ENCODE data around the gene DNM3. TPM values are rescaled to one million over a fixed set of nuclear protein-coding genes. Genes with fewer than 3 reads are reported as not detected.

Gene DNM3
- polyA plus RNA-seq, 3 donors: 4.1 to 6.3 (median 4.4) TPM

- DNase-seq: no peak
Measured at GRCh38 chr1:172140072-172140471, 298.8 kb downstream of the DNM3 start.

DNA sequence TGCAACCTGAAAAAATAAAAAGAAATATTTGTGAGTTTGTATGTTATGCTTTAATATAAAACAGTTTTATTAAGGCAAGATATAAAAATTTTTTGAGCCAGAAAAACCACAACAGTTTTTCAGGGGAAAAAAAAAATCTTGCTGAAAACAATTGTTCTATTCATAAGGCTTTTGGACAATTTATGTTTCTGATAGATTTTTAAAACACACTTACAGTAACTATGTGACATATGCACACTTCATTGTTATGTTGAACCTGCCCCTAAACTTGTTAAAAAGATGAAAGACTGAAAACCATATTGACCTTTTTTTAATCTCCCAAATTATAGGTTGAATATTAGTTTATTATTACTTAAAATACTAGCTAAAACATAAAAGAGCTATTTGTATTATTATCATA is 299.3 kb downstream of the DNM3 start:
- DNase-seq: no peak

- DNase-seq: no peak
Measured at GRCh38 chr1:172141341-172141881, 300.1 kb downstream of the DNM3 start.

DNA sequence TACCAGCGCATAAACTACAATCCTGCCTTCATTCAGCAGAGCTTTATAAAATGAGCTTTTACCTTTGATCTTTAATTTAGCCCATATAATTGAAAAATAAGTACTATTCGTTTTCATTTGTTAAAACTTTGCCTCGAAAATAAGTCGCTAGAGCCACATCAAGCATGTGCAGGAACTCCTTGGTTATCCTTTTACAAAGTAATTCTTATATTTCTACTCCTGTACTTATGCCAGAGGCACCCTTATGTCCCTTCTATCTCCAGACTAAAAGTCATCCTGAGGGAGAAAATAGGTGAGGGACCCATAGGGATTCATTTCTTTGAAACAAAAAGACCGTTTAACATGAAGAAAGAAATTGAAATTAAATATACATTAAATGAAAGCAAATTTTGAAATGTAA is 301.0 kb downstream of the DNM3 start:
- no peak for DNase-seq

DNA sequence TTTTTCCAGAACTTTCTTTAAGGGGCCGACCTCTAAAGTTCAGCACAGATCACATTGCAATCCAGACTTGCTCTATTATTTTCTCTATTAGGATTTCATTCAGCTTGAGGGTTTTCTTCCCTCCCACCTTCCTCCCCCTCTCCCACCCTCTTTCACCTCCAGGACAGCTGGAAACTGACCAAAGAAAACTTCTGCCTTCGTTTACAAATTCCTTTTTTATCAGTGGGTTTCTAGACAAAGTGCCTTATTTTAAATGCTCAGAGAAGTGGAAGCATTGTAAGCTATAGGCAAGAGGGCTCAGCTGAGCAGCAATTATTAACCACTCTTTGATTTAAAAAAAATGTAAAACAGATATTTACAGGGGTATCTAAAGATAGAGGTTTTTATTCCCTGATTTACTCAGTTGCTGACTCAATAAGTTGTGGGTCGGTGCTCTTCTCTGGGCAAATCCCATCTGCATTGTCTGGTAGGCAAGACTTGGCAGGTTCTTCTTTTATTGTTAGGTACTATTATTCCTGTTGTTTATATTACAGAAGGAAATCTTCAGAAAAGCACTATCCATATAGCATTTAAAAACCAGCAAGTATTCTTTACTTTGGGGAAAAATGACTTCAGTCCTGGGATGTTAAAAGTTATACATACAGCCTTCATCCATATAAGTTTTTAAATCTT is 302.2 kb downstream of the DNM3 start:
- no peak for DNase-seq

DNA sequence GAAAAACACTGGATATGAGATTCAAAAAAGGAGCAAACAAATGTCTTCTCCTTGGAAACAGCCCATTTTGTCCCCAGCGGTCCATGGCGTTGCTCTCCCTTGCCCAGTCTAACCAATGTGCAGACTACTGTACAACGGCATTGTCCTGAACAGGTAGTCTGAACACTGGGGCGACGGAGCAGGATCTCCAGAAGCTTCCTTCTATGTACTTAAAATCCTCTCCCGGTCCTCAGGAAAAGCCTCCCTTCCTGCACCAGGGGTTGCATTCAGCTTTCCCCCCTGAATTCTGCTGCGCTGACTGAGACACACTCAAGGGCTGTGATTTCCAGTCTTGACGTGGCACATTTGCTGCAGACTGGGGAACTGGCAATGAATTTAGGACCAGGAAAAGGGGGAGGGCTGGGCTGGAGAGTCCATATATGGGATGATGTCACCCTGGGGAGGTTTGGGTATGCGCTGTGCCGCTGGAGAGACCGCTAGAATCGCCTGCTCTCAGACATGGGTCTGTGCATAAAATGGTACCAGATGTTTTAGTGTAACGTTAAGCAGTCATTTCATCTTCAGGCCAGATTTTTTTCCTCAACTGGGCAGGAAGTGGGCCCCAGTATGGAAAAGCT is 303.3 kb downstream of the DNM3 start:
- peak; percentile 90 for DNase-seq

GRCh38 chr1:172145231-172145651 is 303.9 kb downstream of the DNM3 start:
- peak; percentile 79 for DNase-seq

DNA sequence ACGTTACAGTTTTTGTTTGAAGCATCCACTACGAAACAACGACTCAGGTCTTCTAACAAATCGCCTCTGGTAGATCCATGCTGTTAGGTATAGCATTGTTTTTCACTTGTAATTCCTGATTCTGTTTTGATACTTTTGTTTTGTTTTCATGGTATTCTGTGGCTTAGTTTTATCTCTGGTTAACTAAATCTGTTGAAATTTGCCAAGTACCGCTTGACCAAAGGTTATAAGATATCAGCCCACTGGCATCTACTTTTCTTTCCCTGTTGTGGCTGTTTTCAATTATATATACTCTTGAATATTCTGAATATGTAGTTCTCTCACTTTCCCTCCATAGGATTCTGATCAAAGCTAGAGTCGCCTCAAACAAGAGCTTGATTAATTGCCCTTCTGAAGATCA is 304.4 kb downstream of the DNM3 start:
- no peak for DNase-seq

DNA sequence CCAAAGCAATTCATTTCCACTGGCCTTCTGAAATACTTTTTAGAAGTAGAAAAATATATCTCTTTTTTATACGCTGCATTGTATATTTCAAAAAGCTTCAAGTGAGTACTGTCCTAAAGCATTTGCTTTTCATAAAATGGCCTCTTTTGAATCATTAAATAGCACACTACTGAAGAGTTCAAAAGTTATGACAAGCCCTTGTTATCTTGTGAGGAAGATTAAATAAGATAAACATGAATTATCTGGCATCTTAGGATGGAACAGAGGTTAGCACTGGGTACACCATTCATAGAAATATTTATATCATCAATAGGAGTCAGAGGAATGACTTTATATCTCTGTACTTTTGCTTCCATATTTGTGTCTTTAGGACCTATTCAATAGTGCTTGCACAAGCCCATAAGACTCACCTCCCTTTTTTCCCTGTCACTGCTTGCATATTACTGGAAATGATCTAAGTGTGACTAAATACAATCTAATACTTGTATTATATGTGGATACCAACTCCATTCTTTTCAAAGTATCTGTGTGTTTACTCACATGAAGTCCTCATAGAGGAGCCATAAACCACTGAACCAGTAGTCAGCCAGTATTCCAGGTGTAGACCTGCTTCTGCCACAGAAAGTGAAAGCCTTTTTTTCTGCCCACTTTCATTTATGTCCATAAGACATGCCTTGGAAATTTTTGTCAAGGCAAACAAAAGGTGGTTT is 305.0 kb downstream of the DNM3 start:
- DNase-seq: no peak

DNA sequence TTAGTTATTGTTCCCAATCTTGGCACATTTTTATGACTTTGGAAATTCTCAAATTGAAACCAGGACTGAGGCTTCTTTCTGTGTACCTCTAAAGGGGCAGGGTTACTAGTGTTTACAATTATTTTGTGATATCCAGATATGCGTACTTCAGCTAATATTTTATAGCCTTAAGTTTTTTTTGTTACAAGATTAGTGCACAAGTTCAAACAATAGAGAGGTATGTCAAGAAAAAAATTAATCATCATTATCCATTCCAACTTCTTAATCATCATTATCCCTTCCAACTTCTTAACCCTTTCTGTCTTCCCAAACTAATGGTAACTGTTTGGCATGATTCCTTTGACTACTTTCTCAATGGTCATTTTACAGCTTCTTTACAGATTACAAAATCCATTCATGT is 306.2 kb downstream of the DNM3 start:
- DNase-seq: no peak

DNA sequence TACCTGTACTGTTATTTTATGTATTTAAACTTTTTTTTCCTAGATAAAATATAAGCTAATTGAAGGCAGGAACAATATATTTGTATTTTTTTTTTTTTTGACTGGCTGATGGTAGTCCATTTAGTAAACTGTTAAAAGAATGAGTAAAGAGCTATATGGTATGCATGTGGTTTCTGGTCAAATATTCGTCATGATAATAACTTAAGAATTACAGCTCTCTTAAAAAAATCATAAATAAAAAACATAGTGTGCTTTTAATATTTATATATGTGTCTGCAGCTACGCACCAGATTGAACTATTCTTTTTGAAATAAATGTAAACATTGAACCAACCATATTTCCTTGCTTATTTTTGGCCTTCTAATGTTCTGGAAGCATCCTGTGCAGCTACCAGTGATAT is 306.9 kb downstream of the DNM3 start:
- no peak for DNase-seq

- DNase-seq: no peak
Measured at GRCh38 chr1:172148707-172149106, 307.4 kb downstream of the DNM3 start.

DNA sequence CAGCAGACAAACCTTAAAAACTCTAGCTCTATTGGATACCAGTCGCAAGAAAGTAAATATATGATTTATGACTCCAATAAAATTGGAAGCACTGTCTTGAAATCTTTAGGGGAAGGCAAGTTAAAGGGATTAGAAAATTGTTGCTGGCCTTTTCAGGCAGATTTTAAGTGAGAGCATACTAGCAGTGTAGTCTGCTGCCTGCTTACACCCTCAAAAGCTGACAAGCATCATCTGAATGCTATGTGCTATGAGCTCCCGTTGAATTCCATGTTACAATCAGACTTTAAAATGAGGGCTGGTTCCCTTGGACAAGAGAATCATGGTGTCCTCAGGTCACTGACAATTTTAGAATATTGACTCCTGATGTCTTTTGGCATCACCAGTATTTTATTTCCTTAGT is 308.0 kb downstream of the DNM3 start:
- DNase-seq: no peak

- DNase-seq: no peak
Measured at GRCh38 chr1:172154551-172154950, 313.3 kb downstream of the DNM3 start.

GRCh38 chr1:172155766-172156165 is 314.5 kb downstream of the DNM3 start:
- DNase-seq: no peak

GRCh38 chr1:172162236-172162635 is 320.9 kb downstream of the DNM3 start:
- DNase-seq: no peak

DNA sequence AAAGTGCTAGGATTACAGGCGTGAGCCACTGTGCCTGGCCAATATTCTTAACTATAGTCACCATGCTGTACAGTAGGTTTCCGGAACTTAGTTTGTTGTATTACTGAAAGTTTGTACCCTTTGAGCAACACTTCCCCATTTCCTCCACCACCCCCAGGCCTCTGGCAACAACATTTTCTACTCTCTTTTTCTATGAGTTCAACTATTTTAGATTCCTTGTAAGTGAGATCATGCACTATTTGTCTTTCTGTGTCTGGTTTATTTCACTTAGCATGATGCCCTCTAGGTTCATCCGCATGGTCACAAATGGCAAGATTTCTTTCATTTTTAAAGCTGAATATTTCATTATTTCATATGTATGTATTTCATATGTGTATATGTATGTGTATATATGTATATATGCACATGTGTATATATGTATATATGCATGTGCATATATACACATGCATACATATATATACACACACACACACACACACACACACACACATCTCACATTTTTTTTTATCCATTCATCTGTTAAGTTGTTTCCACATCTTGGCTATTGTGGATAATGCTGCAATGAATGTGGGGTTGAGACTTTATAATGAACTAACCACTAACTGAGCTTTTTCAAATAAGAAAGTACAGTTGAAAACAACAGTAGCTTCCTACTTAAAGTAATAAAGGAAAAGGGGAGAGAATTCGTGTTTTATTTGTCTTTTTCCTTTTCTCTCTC is 322.4 kb downstream of the DNM3 start:
- no peak for DNase-seq

GRCh38 chr1:172165403-172165802 is 324.1 kb downstream of the DNM3 start:
- DNase-seq: no peak

DNA sequence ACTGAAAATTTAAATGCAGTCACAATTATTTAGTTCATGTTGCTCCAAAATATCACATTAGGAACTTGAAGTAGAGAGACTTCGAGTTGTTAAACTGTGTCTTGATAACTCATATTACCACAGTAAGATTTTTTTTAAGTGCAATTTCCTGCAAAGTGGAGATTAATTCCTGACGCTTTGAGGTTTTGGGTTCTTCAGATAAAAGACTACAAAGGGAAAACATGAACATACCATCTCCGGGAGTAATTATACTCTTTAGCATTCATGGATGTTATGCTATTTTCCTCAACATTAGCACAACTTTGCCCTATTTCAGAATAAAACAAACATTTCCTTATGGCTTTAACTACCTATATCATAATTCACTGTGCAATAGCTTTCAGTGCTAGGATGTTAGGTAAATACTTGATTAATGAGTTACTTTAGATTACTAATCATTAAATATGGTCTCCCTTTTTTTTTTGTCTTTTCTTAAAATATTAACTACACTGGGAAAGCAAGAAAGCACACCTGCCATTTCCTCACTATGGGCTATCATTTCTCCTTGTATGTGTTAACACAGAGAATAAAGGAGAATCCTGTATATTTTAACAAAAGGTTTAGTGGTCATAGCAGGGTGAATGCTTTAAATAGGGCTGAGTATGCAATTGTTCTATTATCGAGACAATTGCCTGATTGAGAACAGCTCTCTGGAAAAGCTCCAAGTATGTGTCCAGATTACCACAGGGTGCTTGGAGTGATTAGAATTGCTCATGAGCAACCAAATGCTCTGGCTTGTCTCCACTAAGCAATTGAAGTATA is 326.7 kb downstream of the DNM3 start:
- DNase-seq: no peak

DNA sequence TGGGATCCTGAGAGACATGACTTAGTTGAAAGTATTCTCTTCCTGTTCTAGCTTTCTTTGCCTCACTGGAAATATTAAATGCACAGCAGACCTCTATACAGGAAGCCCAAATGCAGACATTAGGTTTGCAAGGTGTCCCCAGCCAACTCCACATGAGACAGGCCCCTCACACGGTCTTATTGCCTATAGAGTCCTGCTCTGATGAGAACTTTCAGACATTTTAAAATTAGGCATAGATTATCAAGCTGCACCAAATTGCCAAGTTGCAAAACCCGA is 327.2 kb downstream of the DNM3 start:
- DNase-seq: no peak

- DNase-seq: no peak
Measured at GRCh38 chr1:172169836-172170235, 328.5 kb downstream of the DNM3 start.

DNA sequence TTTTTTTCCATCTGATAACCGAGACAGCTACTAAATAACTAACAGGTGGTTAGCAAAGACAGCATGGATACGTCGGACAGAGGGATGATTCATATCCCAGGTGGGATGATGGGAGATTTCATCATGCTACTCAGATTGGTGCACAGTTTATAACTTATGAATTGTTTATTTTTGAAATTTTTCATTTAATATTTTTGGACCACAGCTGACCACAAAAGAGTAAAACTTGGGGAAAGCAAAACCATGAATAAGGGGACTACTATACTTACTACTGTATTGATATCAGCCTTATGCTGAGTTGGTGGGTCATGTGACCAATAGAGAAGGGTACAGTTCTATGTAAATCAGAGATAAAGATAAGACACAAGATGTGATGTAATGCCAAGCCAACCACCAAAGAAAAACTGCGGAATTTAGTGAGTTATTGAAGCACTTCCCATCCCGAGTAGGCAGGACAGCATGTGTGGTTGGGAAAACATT is 331.1 kb downstream of the DNM3 start:
- no peak for DNase-seq

All from renal pelvis (tissue), 4 donors.